GM12872 (cell line): ENCODE measurements around the gene ALDOC.

ENCODE experiments used
- CTCF ChIP-seq: IDR thresholded peaks from 3 replicates; pipeline ENCODE4 v1.5.1; 2011; ENCODE audit warnings: low read depth, mild to moderate bottlenecking, low read length, moderate library complexity; ENCODE audit not compliant: insufficient read depth

Gene ALDOC

GRCh38 chr17:28598799-28599310 lies 22.2 kb upstream of the ALDOC start, which contains the start of gene SPAG5:
SPAG5 (minus strand) TSS chr17:28599025; CDS start chr17:28598946, 79 bp downstream.
- TF ChIP-seq CTCF: no peak

- TF ChIP-seq CTCF: no peak
These were observed 21.7 kb upstream of the ALDOC start for GRCh38 chr17:28598389-28598788.

GRCh38 chr17:28597606-28598383 lies 21.1 kb upstream of the ALDOC start:
- no peak for TF ChIP-seq CTCF

- no peak for TF ChIP-seq CTCF
These were observed 15.6 kb upstream of the ALDOC start for GRCh38 chr17:28592260-28592659.

- TF ChIP-seq CTCF: no peak
These were observed 9.2 kb upstream of the ALDOC start for GRCh38 chr17:28585851-28586250.

- no peak for TF ChIP-seq CTCF
These were observed 7.7 kb upstream of the ALDOC start for GRCh38 chr17:28584434-28584833.

GRCh38 chr17:28582513-28582912 lies 5.8 kb upstream of the ALDOC start:
- TF ChIP-seq CTCF: no peak
